ENCODE results near the gene CCDC192. TPM values are rescaled to one million over a fixed set of nuclear protein-coding genes. Genes with fewer than 3 reads are reported as not detected.

CCDC192 gene
- total and polyA plus RNA-seq, 10 of the 15 experiments (the other 5 are each of a cell fraction or from before 2014, with no cell fraction given) = 0.20 to 0.79 (median 0.32) TPM; not detected in 4

GRCh38 chr5:127981498-127981897 is 278.3 kb downstream of the CCDC192 start:
- ChIA-PET RAD21 (ENCODE audit: unreplicated experiment) (no interaction called here), SMC1A (ENCODE audit: uncharacterized antibody, unreplicated experiment) (interaction anchor here (1.1 to 2.6 kb wide), 3 partner anchors 9 to 419 kb away, joined by 3 to 6 read pairs (median 3); no protein-coding TSS in a partner anchor), POLR2A (no interaction called here), CTCF (interaction anchor here (1.2 kb wide), 1 partner anchor 9 kb away, joined by 3 read pairs; no protein-coding TSS in a partner anchor)
- H3K79me2 ChIP-seq (ENCODE audit: control insufficient read depth, insufficient read depth, low read length) = no peaks in the 10 kb centered on the region
- no peak overlapping the region for H3K27ac ChIP-seq (ENCODE audit: control insufficient read depth, insufficient read depth)
- H2AFZ ChIP-seq (ENCODE audit: control insufficient read depth, low read depth, low read length) = no peak overlapping the region
- no peaks in the 10 kb centered on the region for H3K4me1 ChIP-seq (ENCODE audit: control insufficient read depth, insufficient read depth, low read length)
- H4K20me1 ChIP-seq (ENCODE audit: control insufficient read depth, insufficient read depth) = no peaks in the 10 kb centered on the region
- FAIRE-seq (no peak), DNase-seq (ENCODE audit: low read depth, low spot score) (no peak), ATAC-seq (no peak)
- in situ Hi-C loops (cut with MboI) = no loop called here
- H3K36me3 ChIP-seq (ENCODE audit: control insufficient read depth in 2 of 2, insufficient read depth in 2 of 2, low read length in 1 of 2) = no peaks in the 10 kb centered on the region
- intact Hi-C loops (cut with micrococcal nuclease; ENCODE audit: unreplicated experiment) = no loop called here
- H3K9me3 ChIP-seq (replicated peaks; ENCODE audit: control insufficient read depth, insufficient read depth, low read length) = no peaks in the 10 kb centered on the region
- no peak overlapping the region for H3K4me2 ChIP-seq (ENCODE audit: control insufficient read depth, insufficient read depth)
- no TSS peak for BruUV-seq (replicated peaks)
- no peak for TF ChIP-seq RAD21 (IDR thresholded peaks at IDR 0.05; ENCODE audit: insufficient read depth, low read depth, low read length)
- no peak for TF ChIP-seq RELB (IDR thresholded peaks at IDR 0.05; ENCODE audit: low read depth)
- no peak for TF ChIP-seq CREB1 (IDR thresholded peaks at IDR 0.05; ENCODE audit: low read depth)
- no peak for TF ChIP-seq MEF2B (IDR thresholded peaks at IDR 0.05; ENCODE audit: partially characterized antibody, poor library complexity, severe bottlenecking)
- no peak for TF ChIP-seq FOXK2 (IDR thresholded peaks at IDR 0.05)
- TF ChIP-seq RBBP5 (conservative IDR thresholded peaks at IDR 0.05) = no peak
- TF ChIP-seq HDAC6 (IDR thresholded peaks at IDR 0.05; ENCODE audit: unreplicated experiment) = no peak
- no peak for TF ChIP-seq BHLHE40 (IDR thresholded peaks at IDR 0.05; ENCODE audit: borderline replicate concordance in 1 of 2, low read depth in 2 of 2, low read length in 1 of 2)
- TF ChIP-seq STAT3 (IDR thresholded peaks at IDR 0.05; ENCODE audit: low read depth, low read length) = no peak
- H3K27me3 ChIP-seq (replicated peaks in 1 of 2; ENCODE audit: control insufficient read depth in 2 of 2, insufficient read depth in 2 of 2, low read length in 1 of 2) = no peaks in the 10 kb centered on the region
- H3K9ac ChIP-seq (ENCODE audit: control insufficient read depth, insufficient read depth, low read length) = no peak overlapping the region
- WGBS (ENCODE audit: insufficient coverage, insufficient replicate concordance, low lambda C conversion rate, missing lambda C conversion rate) = 46% methylated on average over 2 of the region's 4 CpGs
- H3K4me3 ChIP-seq = no peak overlapping the region

Measured in GM12878 (cell line).